Suprapubic skin (tissue), 4 donors: ENCODE data around the gene NLGN4Y. TPM values are rescaled to one million over a fixed set of nuclear protein-coding genes. Genes with fewer than 3 reads are reported as not detected.

Source experiments
- DNase-seq, 2 donors: peaks; one replicate each; pipeline ENCODE4 v3.0.0-alpha.2; 2019; ENCODE audit warnings: low spot score in 2 of 2
- H3K27ac ChIP-seq: fragments of 200-600 bp; sonication (generic); one replicate; pipeline ENCODE4 v1.5.1; 2019
- H3K27me3 ChIP-seq: fragments of 200-600 bp; sonication (generic); one replicate; pipeline ENCODE4 v1.5.1; 2019
- H3K36me3 ChIP-seq: fragments of 200-600 bp; sonication (generic); one replicate; pipeline ENCODE4 v1.5.1; 2019
- H3K4me1 ChIP-seq: fragments of 200-600 bp; sonication (generic); one replicate; pipeline ENCODE4 v1.5.1; 2019
- H3K4me3 ChIP-seq: fragments of 200-600 bp; sonication (generic); one replicate; pipeline ENCODE4 v1.5.1; 2019; ENCODE audit warnings: mild to moderate bottlenecking
- H3K9me3 ChIP-seq: fragments of 200-600 bp; sonication (generic); one replicate; pipeline ENCODE4 v1.5.1; 2019
- EP300 ChIP-seq: sonication (generic); formaldehyde crosslinking; IDR thresholded peaks from one replicate; pipeline ENCODE4 v1.6.1; 2017; ENCODE audit warnings: antibody characterized with exemption
- POLR2A ChIP-seq, 2 donors: fragments of 450-650 bp; IDR thresholded peaks; one replicate each; pipeline ENCODE4 v1.6.1; 2017; ENCODE audit warnings: antibody characterized with exemption in 2 of 2, mild to moderate bottlenecking in 2 of 2, moderate library complexity in 2 of 2
- POLR2AphosphoS5 ChIP-seq, 3 donors: sonication (generic); formaldehyde crosslinking; IDR thresholded peaks; one replicate each; pipeline ENCODE4 v1.6.1; 2017; ENCODE audit warnings: antibody characterized with exemption in 3 of 3
- WGBS: methylation state at CpG from one replicate; pipeline ENCODE4 v1.1.5; 2018; 5-methylcytosine and 5-hydroxymethylcytosine counted together
- total RNA-seq, 4 donors: library from RNA; depleted of rRNA; stranded (reverse); fragments of >200 nt; gene quantifications; one replicate each; pipeline ENCODE4 v1.1.0, GENCODE V29; 2016
- TF ChIP-seq, protein P1 (sequence below), 2 donors: fragments of 200-600 bp in 1 of 2; fragments of 450-650 bp in 1 of 2; sonication (generic) in 1 of 2; IDR thresholded peaks; one replicate each; pipeline ENCODE4 v1.5.1; 2016 to 2019; ENCODE audit warnings: antibody characterized with exemption in 2 of 2, mild to moderate bottlenecking in 1 of 2, moderate library complexity in 1 of 2

The NLGN4Y gene
- total RNA-seq, 4 donors from 2014 or later = 10.7 to 11.1 TPM; not detected in 2

DNA sequence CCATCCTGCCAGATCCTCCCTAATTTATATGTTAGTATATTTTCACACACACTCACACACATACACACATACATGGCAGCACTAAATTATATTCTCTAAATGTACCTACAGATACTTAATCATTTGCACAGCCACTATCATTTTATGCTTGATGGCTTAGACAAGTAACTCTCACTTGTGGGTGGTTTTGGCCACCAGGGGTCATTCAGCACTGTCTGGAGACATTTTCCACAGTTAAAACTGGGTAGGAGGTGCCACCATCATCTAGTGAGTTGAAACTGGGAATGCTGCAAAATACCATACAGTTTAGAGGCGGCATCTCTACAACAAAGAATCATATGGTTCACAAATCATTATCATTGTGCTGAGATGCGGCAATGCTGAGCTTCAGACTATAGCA lies 94.2 kb downstream of the NLGN4Y start:
- DNase-seq = no peak
- WGBS = no CpG with 5 or more reads among the region's 2 CpGs
- no peaks in the 10 kb centered on the region for H3K36me3 ChIP-seq
- no peaks in the 10 kb centered on the region for H3K4me1 ChIP-seq
- TF ChIP-seq POLR2A (IDR thresholded peaks at IDR 0.05) = no peak
- TF ChIP-seq, protein P1, sequence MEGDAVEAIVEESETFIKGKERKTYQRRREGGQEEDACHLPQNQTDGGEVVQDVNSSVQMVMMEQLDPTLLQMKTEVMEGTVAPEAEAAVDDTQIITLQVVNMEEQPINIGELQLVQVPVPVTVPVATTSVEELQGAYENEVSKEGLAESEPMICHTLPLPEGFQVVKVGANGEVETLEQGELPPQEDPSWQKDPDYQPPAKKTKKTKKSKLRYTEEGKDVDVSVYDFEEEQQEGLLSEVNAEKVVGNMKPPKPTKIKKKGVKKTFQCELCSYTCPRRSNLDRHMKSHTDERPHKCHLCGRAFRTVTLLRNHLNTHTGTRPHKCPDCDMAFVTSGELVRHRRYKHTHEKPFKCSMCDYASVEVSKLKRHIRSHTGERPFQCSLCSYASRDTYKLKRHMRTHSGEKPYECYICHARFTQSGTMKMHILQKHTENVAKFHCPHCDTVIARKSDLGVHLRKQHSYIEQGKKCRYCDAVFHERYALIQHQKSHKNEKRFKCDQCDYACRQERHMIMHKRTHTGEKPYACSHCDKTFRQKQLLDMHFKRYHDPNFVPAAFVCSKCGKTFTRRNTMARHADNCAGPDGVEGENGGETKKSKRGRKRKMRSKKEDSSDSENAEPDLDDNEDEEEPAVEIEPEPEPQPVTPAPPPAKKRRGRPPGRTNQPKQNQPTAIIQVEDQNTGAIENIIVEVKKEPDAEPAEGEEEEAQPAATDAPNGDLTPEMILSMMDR (IDR thresholded peaks at IDR 0.05) = no peak
- no peak overlapping the region for H3K27ac ChIP-seq
- no peaks in the 10 kb centered on the region for H3K27me3 ChIP-seq
- no peak overlapping the region for H3K4me3 ChIP-seq
- H3K9me3 ChIP-seq = no peaks in the 10 kb centered on the region

DNA sequence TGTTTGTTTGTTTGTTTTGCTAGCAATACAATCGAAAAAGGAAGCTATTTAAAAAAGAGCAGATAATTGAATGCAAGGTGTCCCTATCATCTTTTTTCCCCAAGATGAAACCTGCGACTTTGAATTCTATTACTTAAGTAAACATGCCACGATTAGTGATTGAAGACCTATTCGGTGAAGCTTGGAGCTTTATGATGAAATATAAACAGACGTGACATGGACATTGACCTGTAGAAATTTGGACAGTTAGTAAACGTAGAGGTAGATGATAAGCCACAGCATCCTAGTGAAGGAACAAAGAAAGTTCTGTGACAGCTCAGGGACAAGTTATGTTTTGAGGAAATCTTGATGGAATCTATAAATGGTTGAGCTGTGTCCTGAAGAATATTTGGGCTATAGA lies 103.9 kb downstream of the NLGN4Y start:
- H3K9me3 ChIP-seq = no peaks in the 10 kb centered on the region
- H3K27me3 ChIP-seq = no peaks in the 10 kb centered on the region
- WGBS = no CpG with 5 or more reads among the region's 6 CpGs
- no peaks in the 10 kb centered on the region for H3K36me3 ChIP-seq
- no peaks in the 10 kb centered on the region for H3K4me1 ChIP-seq
- no peak for DNase-seq
- TF ChIP-seq, protein P1 (IDR thresholded peaks at IDR 0.05) = no peak
- TF ChIP-seq POLR2A (IDR thresholded peaks at IDR 0.05) = no peak
- no peak for TF ChIP-seq EP300
- TF ChIP-seq POLR2AphosphoS5 (IDR thresholded peaks at IDR 0.05) = no peak
- no peak overlapping the region for H3K4me3 ChIP-seq
- no peak overlapping the region for H3K27ac ChIP-seq

DNA sequence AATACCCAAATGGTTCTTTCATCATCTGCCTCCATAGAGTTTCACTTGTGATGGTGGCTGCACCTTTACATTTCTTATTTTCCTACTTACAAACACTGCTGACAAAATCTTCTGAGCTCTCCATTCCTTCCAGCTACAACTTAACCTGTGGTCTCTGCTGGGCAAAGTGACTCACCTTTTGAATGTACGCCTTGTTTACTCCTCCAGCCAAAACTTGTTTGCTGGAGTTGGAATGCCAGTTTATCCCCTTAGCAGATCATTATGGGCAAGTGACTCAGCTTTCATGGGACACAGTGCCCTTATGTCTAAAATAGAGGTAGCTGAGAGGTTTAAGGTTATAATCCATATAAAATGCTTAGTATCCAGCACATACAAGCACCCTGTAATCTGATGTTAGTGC lies 107.3 kb downstream of the NLGN4Y start:
- no peaks in the 10 kb centered on the region for H3K36me3 ChIP-seq
- no peaks in the 10 kb centered on the region for H3K27me3 ChIP-seq
- TF ChIP-seq POLR2AphosphoS5 (IDR thresholded peaks at IDR 0.05) (no peak), EP300 (no peak), POLR2A (IDR thresholded peaks at IDR 0.05) (no peak)
- TF ChIP-seq, protein P1 (IDR thresholded peaks at IDR 0.05) = no peak
- WGBS = no CpG with 5 or more reads among the region's 1 CpG
- H3K4me3 ChIP-seq = no peak overlapping the region
- H3K27ac ChIP-seq = no peak overlapping the region
- no peaks in the 10 kb centered on the region for H3K9me3 ChIP-seq
- no peaks in the 10 kb centered on the region for H3K4me1 ChIP-seq
- DNase-seq = no peak

DNA sequence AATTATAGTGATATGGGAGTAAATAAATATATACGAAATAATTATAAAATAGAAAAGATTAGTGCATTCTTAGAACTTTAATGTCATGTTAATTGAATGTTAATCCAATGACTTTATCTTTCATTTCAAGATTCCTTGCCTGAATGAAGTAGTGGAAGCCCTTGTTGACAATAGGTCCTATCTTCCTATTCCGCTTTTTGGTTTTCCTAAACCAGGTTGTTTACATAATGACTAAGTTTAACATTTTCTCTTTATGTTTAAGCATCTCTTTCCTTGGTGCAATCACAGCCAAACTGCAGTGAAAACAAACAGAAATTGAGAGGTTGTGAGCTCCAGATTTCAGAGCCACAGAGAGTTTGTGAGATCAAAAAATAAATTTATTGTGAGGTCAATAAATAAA lies 109.4 kb downstream of the NLGN4Y start:
- no peak overlapping the region for H3K27ac ChIP-seq

DNA sequence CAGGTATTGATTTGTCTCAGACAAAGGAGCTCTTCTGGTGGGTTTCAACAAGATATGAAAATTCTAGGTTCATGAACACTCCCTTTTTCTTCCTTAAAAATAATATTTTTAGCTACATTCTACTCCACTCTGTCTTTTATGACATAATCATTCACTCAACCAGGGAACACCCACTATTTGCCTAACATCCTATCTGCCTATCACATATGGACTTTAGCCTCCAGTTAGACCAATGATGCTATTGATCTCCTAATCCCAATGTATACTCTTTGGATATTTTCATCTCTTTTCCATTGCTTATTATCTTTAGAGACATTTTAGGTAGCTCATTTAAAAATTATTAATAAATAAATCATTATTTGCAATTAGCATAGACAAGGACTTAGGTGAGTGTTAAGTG lies 110.6 kb downstream of the NLGN4Y start:
- no peaks in the 10 kb centered on the region for H3K4me1 ChIP-seq
- no peak overlapping the region for H3K27ac ChIP-seq
- DNase-seq = no peak
- no peaks in the 10 kb centered on the region for H3K27me3 ChIP-seq
- no peaks in the 10 kb centered on the region for H3K9me3 ChIP-seq
- no peak overlapping the region for H3K4me3 ChIP-seq
- no peaks in the 10 kb centered on the region for H3K36me3 ChIP-seq
- TF ChIP-seq, protein P1 (IDR thresholded peaks at IDR 0.05) = no peak
- no peak for TF ChIP-seq POLR2AphosphoS5 (IDR thresholded peaks at IDR 0.05)

More for the DNA sequence above, 109.4 kb downstream of the NLGN4Y start:
- WGBS = no CpG with 5 or more reads among the region's 2 CpGs
- no peaks in the 10 kb centered on the region for H3K9me3 ChIP-seq
- H3K4me1 ChIP-seq = no peaks in the 10 kb centered on the region
- no peaks in the 10 kb centered on the region for H3K36me3 ChIP-seq
- DNase-seq = no peak
- H3K27me3 ChIP-seq = no peaks in the 10 kb centered on the region
- H3K4me3 ChIP-seq = no peak overlapping the region
- TF ChIP-seq EP300 = no peak
- no peak for TF ChIP-seq POLR2AphosphoS5 (IDR thresholded peaks at IDR 0.05)
- TF ChIP-seq, protein P1 (IDR thresholded peaks at IDR 0.05) = no peak
- no peak for TF ChIP-seq POLR2A (IDR thresholded peaks at IDR 0.05)
